HEK293T (cell line): ENCODE measurements around the gene SNX20.

Source experiments
- BHLHE40 ChIP-seq: fragments of 450-650 bp; IDR thresholded peaks from 2 replicates; pipeline ENCODE4 v1.6.1; 2016; ENCODE audit warnings: mild to moderate bottlenecking, moderate library complexity, borderline replicate concordance
- ELF4 ChIP-seq: fragments of 450-650 bp; IDR thresholded peaks from 2 replicates; pipeline ENCODE4 v1.6.1; 2017; ENCODE audit warnings: antibody characterized with exemption
- FOXA1 ChIP-seq: fragments of 450-650 bp; IDR thresholded peaks from 2 replicates; pipeline ENCODE4 v1.6.1; 2016; ENCODE audit warnings: mild to moderate bottlenecking
- FOXK2 ChIP-seq: fragments of 450-650 bp; IDR thresholded peaks from 2 replicates; pipeline ENCODE4 v1.6.1; 2016; ENCODE audit warnings: mild to moderate bottlenecking
- FOXM1 ChIP-seq: fragments of 450-650 bp; IDR thresholded peaks from 2 replicates; pipeline ENCODE4 v1.6.1; 2017; ENCODE audit warnings: mild to moderate bottlenecking, borderline replicate concordance
- HDGF ChIP-seq: fragments of 450-650 bp; IDR thresholded peaks from 2 replicates; pipeline ENCODE4 v1.6.1; 2017; ENCODE audit warnings: antibody characterized with exemption, borderline replicate concordance
- L3MBTL2 ChIP-seq: fragments of 450-650 bp; conservative IDR thresholded peaks from 2 replicates; pipeline ENCODE4 v1.6.1; 2016; ENCODE audit warnings: mild to moderate bottlenecking
- LEF1 ChIP-seq: fragments of 450-650 bp; IDR thresholded peaks from 2 replicates; pipeline ENCODE4 v1.6.1; 2017; ENCODE audit warnings: mild to moderate bottlenecking, borderline replicate concordance
- NFRKB ChIP-seq: fragments of 450-650 bp; IDR thresholded peaks from 2 replicates; pipeline ENCODE4 v1.6.1; 2016; ENCODE audit warnings: mild to moderate bottlenecking, moderate library complexity
- SP1 ChIP-seq: fragments of 450-650 bp; IDR thresholded peaks from 2 replicates; pipeline ENCODE4 v1.6.1; 2017
- SUZ12 ChIP-seq: fragments of 450-650 bp; IDR thresholded peaks from 2 replicates; pipeline ENCODE4 v1.6.1; 2016; ENCODE audit warnings: mild to moderate bottlenecking
- TARDBP ChIP-seq: fragments of 450-650 bp; IDR thresholded peaks from 2 replicates; pipeline ENCODE4 v1.6.1; 2016

DNA sequence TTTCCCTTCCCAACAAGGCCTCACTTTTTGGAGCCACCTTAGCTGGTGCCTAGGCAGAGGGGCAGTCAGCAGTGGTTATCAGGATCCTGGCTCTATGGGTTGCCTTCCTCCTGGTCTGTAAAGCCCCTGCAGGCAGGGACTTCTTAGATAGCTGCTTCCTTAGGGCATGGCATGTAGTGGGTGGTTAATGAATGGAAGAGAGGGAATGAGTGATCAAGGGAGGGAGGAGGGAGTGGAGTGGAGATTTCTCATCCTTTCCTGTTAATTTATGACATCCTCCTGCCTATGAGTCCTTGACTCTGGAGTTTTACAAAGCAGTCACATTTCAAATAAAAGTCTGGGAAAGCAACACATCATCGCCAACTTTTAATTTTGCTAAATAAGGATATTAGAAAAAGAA, 40.7 kb downstream of the SNX20 start:
- TF ChIP-seq LEF1 (no peak), L3MBTL2 (no peak), BHLHE40 (no peak), TARDBP (no peak), FOXA1 (no peak), SP1 (no peak), FOXM1 (no peak), SUZ12 (no peak), NFRKB (no peak), FOXK2 (no peak), ELF4 (no peak), HDGF (no peak)
